WTC11 (cell line): ENCODE measurements around the gene HEXD. TPM values are rescaled to one million over a fixed set of nuclear protein-coding genes. Genes with fewer than 3 reads are reported as not detected.

Source experiments
- ATAC-seq: fragments of 200-7000 bp; cut with Tn5 transposase; 2 replicates; pipeline ENCODE4 v1.10.0; 2021; ENCODE audit warnings: mild to moderate bottlenecking, moderate library complexity
- CTCF ChIA-PET: fragments of 300-600 bp; sonication (Branson Sonifier 250); formaldehyde crosslinking; loops from one replicate; lab custom pipeline; 2021; ENCODE audit warnings: antibody characterized with exemption; lab: Charles Lee
- POLR2A ChIA-PET: fragments of 350-600 bp; sonication (Branson Sonifier 250); formaldehyde crosslinking; loops from one replicate; lab custom pipeline; 2021; ENCODE audit warnings: antibody characterized with exemption; lab: Charles Lee
- DNase-seq: peaks from one replicate; pipeline ENCODE4 v3.0.0; 2021; ENCODE audit warnings: low spot score
- H3K27ac Mint-ChIP-seq: 2 replicates; pipeline ENCODE4 v1.8.0; 2021; ENCODE audit warnings: mixed read lengths
- H3K27me3 Mint-ChIP-seq: 2 replicates; pipeline ENCODE4 v1.8.0; 2021; ENCODE audit warnings: low read depth, mild to moderate bottlenecking, moderate library complexity, mixed read lengths
- H3K36me3 Mint-ChIP-seq: 2 replicates; pipeline ENCODE4 v1.8.0; 2021; ENCODE audit warnings: mixed read lengths
- H3K4me1 Mint-ChIP-seq: 2 replicates; pipeline ENCODE4 v1.8.0; 2022; ENCODE audit warnings: mixed read lengths
- H3K4me3 Mint-ChIP-seq: 2 replicates; pipeline ENCODE4 v1.8.0; 2021; ENCODE audit warnings: mild to moderate bottlenecking, moderate library complexity, mixed read lengths
- H3K9me3 Mint-ChIP-seq: 2 replicates; pipeline ENCODE4 v1.8.0; 2021; ENCODE audit warnings: mixed read lengths
- ATF6 ChIP-seq: sonication (generic); formaldehyde crosslinking; IDR thresholded peaks from 2 replicates; pipeline ENCODE4 v1.8.1; 2023; ENCODE audit warnings: mild to moderate bottlenecking, missing genetic modification reagents
- E2F4 ChIP-seq: sonication (generic); formaldehyde crosslinking; IDR thresholded peaks from 2 replicates; pipeline ENCODE4 v1.8.1; 2022; ENCODE audit warnings: low read depth, mild to moderate bottlenecking, moderate library complexity, missing genetic modification reagents, borderline replicate concordance
- GRHL2 ChIP-seq: fragments of 250-450 bp; sonication (Bioruptor Pico); IDR thresholded peaks from 2 replicates; pipeline ENCODE4 v1.8.0; 2022; ENCODE audit warnings: mild to moderate bottlenecking, moderate library complexity; ENCODE audit not compliant: insufficient replicate concordance, severe bottlenecking
- IRF1 ChIP-seq: sonication (generic); formaldehyde crosslinking; IDR thresholded peaks from 2 replicates; pipeline ENCODE4 v1.8.0; 2023; ENCODE audit warnings: missing genetic modification reagents
- JAZF1 ChIP-seq: fragments of 250-450 bp; sonication (Bioruptor Pico); IDR thresholded peaks from 2 replicates; pipeline ENCODE4 v1.9.0; 2021; ENCODE audit warnings: moderate library complexity, mild to moderate bottlenecking, inconsistent platforms
- NFATC4 ChIP-seq: fragments of 250-450 bp; sonication (Bioruptor Pico); IDR thresholded peaks from 2 replicates; pipeline ENCODE4 v1.9.0; 2021; ENCODE audit warnings: mild to moderate bottlenecking
- NFE2L1 ChIP-seq: sonication (generic); formaldehyde crosslinking; IDR thresholded peaks from 2 replicates; pipeline ENCODE4 v1.8.1; 2023; ENCODE audit warnings: missing genetic modification reagents
- ZNF138 ChIP-seq: sonication (generic); formaldehyde crosslinking; conservative IDR thresholded peaks from 2 replicates; pipeline ENCODE4 v1.8.1; 2022; ENCODE audit warnings: mild to moderate bottlenecking, moderate library complexity, missing genetic modification reagents
- ZNF219 ChIP-seq: sonication (generic); formaldehyde crosslinking; IDR thresholded peaks from 2 replicates; pipeline ENCODE4 v1.8.0; 2023; ENCODE audit warnings: missing genetic modification reagents, mild to moderate bottlenecking, borderline replicate concordance
- total RNA-seq: library from RNA; stranded (reverse); gene quantifications from 3 replicates; pipeline ENCODE4 v1.2.3, GENCODE V29; 2021
- TF ChIP-seq, protein P1 (sequence below): fragments of 250-450 bp; sonication (Bioruptor Pico); IDR thresholded peaks from 2 replicates; pipeline ENCODE4 v2.1.2; 2022; ENCODE audit warnings: mild to moderate bottlenecking, moderate library complexity
- TF ChIP-seq, protein P2 (sequence below): fragments of 250-450 bp; sonication (Bioruptor Pico); conservative IDR thresholded peaks from 2 replicates; pipeline ENCODE4 v1.9.0; 2021; ENCODE audit warnings: mild to moderate bottlenecking
- TF ChIP-seq, protein P3 (sequence below): sonication (generic); formaldehyde crosslinking; IDR thresholded peaks from 2 replicates; pipeline ENCODE4 v1.8.0; 2022; ENCODE audit warnings: mild to moderate bottlenecking, missing genetic modification reagents
- TF ChIP-seq, protein P4 (sequence below): fragments of 200-600 bp; IDR thresholded peaks from 2 replicates; pipeline ENCODE4 v1.8.0; 2022; ENCODE audit warnings: antibody characterized with exemption
- TF ChIP-seq, protein P5 (sequence below): sonication (generic); formaldehyde crosslinking; IDR thresholded peaks from 2 replicates; pipeline ENCODE4 v1.8.1; 2022; ENCODE audit warnings: missing genetic modification reagents, borderline replicate concordance

The HEXD gene
- total RNA-seq, 1 experiment from 2014 or later = 36.0 TPM

GRCh38 chr17:82416771-82417170 is 1.4 kb upstream of the HEXD start:
- peaks cover 13% of the 10 kb centered on the region for H3K4me1 Mint-ChIP-seq
- H3K27ac Mint-ChIP-seq = no peak overlapping the region
- H3K4me3 Mint-ChIP-seq = no peak overlapping the region
- no peak for ATAC-seq
- H3K27me3 Mint-ChIP-seq = no peaks in the 10 kb centered on the region
- H3K36me3 Mint-ChIP-seq = peaks cover 16% of the 10 kb centered on the region
- ChIA-PET CTCF (interaction anchor here (0.7 to 1.0 kb wide), 2 partner anchors 22 to 65 kb away, joined by 3 to 4 read pairs; no protein-coding TSS in a partner anchor), POLR2A (interaction anchor here (0.7 kb wide), 1 partner anchor 100 kb away, joined by 3 read pairs; no protein-coding TSS in a partner anchor)
- no peak for DNase-seq
- no peak for TF ChIP-seq IRF1 (CRISPR knock-in tag)
- TF ChIP-seq, protein P1, sequence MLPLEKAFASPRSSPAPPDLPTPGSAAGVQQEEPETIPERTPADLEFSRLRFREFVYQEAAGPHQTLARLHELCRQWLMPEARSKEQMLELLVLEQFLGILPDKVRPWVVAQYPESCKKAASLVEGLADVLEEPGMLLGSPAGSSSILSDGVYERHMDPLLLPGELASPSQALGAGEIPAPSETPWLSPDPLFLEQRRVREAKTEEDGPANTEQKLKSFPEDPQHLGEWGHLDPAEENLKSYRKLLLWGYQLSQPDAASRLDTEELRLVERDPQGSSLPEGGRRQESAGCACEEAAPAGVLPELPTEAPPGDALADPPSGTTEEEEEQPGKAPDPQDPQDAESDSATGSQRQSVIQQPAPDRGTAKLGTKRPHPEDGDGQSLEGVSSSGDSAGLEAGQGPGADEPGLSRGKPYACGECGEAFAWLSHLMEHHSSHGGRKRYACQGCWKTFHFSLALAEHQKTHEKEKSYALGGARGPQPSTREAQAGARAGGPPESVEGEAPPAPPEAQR (CRISPR knock-in tag) = no peak
- TF ChIP-seq, protein P2, sequence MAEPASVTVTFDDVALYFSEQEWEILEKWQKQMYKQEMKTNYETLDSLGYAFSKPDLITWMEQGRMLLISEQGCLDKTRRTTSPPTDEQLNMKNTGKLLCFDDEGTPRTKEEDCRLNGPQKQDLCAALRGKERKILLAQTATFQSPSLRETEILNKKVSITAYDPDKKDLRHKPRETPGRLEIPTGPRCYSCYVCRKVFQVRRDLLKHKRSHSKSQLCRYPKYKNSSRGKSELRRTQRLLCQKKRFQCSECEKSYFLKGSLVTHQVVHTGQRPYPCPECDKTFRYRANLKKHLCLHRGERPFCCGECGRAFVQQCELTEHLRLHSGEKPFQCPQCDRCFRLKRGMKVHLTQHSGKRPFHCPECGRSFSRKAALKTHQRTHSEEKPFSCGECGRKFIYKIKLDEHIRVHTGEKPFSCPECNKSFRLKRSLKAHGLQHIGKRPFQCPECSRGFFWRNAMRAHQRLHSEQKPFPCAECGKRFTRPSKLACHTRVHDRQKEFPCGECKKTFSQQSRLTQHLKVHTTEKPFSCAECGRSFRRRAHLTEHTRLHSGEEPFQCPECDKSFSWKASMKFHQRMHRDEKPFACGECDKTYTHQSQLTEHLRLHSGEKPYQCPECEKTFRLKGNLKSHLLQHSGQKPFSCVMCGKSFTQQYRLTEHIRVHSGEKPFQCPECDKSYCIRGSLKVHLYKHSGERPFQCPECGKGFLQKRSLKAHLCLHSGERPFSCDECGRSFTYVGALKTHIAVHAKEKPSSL (CRISPR knock-in tag) = no peak
- no peak for TF ChIP-seq GRHL2
- no peak for TF ChIP-seq ZNF138 (CRISPR knock-in tag)
- H3K9me3 Mint-ChIP-seq = no peaks in the 10 kb centered on the region

DNA sequence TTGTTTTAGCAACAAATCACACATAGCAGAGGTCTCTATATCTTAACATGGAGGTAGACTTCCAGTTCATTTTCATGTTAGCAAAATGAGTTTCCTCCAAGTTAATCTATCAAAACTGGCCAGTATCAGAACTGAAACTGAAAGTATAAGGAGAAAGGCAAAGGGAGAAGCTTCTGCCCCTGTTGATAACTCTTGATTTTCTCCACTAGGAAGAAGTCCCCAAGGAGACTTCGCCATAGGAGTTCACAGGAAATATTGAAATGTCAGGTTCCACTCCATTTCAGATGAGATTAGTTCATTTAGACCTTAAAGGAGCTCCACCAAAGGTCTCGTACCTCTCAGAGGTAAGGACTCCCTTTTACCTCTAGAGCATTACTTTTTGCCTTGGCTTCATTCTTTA is 1.4 kb downstream of the HEXD start:
- DNase-seq (no peak), ATAC-seq (no peak)
- H3K9me3 Mint-ChIP-seq = peaks cover 13% of the 10 kb centered on the region
- H3K27me3 Mint-ChIP-seq = no peaks in the 10 kb centered on the region
- POLR2A ChIA-PET = interaction anchor here (0.6 kb wide), 1 partner anchor 34 kb away, joined by 3 read pairs; no protein-coding TSS in a partner anchor
- no peak overlapping the region; the same call in 1 of the 2 replicates for H3K27ac Mint-ChIP-seq
- peak overlapping the region; percentile 73 for H3K4me3 Mint-ChIP-seq
- TF ChIP-seq GRHL2 (no peak), JAZF1 (CRISPR knock-in tag) (no peak), ZNF219 (CRISPR knock-in tag) (no peak)
- TF ChIP-seq, protein P3, sequence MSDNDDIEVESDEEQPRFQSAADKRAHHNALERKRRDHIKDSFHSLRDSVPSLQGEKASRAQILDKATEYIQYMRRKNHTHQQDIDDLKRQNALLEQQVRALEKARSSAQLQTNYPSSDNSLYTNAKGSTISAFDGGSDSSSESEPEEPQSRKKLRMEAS (CRISPR knock-in tag) = no peak
- peaks cover 31% of the 10 kb centered on the region for H3K36me3 Mint-ChIP-seq
- CTCF ChIA-PET = no interaction called here
- peaks cover 10% of the 10 kb centered on the region for H3K4me1 Mint-ChIP-seq

DNA sequence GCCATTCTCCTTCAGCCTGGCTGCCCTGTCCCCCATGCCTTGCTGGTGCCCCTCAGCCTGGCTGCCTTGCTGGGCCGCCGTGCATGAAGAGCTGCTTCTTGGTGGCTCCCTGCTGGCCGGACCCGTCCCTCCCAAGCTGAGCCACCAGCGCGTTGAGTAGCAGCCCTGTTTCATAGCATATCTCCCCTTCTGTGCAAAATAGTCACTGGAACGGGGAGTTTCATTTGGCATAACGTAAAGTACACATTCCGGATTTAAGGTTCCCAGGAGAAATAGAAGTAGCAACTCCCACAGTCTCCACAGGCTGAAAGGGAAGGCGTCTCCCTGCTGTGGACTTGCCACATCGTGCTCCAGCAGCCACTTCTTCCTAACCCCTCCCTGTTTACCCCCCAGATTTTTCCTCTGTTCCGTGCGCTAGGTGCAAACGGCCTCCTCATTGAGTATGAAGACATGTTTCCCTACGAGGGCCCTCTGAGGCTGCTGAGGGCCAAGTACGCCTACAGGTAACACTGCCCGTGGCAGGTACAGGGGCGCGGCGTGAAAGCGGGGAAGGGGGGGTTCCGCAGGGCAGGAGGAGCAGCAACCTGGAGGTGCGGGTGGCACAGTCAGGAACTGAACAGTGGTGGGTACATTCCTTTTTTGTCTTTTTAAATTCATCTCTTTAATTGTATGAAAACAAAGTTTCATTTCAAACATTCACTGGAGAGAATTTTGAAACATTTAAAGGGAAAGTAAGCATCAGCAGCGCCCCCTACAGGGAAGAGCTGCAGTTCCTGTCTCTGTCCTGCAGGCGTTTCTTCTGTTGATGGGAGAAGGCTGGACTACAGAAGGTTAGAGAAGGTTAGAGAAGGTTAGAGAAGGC is 6.1 kb downstream of the HEXD start:
- TF ChIP-seq NFATC4 (CRISPR knock-in tag) (no peak), NFE2L1 (no peak), ATF6 (CRISPR knock-in tag) (no peak), E2F4 (CRISPR knock-in tag) (no peak)
- TF ChIP-seq, protein P4, sequence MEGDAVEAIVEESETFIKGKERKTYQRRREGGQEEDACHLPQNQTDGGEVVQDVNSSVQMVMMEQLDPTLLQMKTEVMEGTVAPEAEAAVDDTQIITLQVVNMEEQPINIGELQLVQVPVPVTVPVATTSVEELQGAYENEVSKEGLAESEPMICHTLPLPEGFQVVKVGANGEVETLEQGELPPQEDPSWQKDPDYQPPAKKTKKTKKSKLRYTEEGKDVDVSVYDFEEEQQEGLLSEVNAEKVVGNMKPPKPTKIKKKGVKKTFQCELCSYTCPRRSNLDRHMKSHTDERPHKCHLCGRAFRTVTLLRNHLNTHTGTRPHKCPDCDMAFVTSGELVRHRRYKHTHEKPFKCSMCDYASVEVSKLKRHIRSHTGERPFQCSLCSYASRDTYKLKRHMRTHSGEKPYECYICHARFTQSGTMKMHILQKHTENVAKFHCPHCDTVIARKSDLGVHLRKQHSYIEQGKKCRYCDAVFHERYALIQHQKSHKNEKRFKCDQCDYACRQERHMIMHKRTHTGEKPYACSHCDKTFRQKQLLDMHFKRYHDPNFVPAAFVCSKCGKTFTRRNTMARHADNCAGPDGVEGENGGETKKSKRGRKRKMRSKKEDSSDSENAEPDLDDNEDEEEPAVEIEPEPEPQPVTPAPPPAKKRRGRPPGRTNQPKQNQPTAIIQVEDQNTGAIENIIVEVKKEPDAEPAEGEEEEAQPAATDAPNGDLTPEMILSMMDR = peak; percentile 84
- TF ChIP-seq, protein P5, sequence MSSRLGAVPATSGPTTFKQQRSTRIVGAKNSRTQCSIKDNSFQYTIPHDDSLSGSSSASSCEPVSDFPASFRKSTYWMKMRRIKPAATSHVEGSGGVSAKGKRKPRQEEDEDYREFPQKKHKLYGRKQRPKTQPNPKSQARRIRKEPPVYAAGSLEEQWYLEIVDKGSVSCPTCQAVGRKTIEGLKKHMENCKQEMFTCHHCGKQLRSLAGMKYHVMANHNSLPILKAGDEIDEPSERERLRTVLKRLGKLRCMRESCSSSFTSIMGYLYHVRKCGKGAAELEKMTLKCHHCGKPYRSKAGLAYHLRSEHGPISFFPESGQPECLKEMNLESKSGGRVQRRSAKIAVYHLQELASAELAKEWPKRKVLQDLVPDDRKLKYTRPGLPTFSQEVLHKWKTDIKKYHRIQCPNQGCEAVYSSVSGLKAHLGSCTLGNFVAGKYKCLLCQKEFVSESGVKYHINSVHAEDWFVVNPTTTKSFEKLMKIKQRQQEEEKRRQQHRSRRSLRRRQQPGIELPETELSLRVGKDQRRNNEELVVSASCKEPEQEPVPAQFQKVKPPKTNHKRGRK (CRISPR knock-in tag) = no peak
- Mint-ChIP-seq H3K27ac (no peak overlapping the region), H3K4me1 (peaks cover 2% of the 10 kb centered on the region; the same call in 1 of the 2 replicates), H3K36me3 (peaks cover 31% of the 10 kb centered on the region), H3K4me3 (no peak overlapping the region), H3K9me3 (peaks cover 13% of the 10 kb centered on the region), H3K27me3 (no peaks in the 10 kb centered on the region)
- ChIA-PET CTCF (interaction anchor here (0.5 to 1.4 kb wide), 31 partner anchors 9 to 292 kb away, joined by 3 to 9 read pairs (median 3); partner anchors contain the start of gene FN3KRP), POLR2A (no interaction called here)
- DNase-seq (peak; percentile 62), ATAC-seq (peak; percentile 76)
